NB4 (cell line): Measurements from ENCODE around the gene LOC101059915.

Experiments used
- POLR2A ChIP-seq: IDR thresholded peaks from 2 replicates; pipeline ENCODE4 v1.6.1; 2011; ENCODE audit warnings: mild to moderate bottlenecking; ENCODE audit not compliant: insufficient read length; ENCODE audit errors: extremely low read depth
- TF ChIP-seq, protein P1 (sequence below): IDR thresholded peaks from one replicate; pipeline ENCODE4 v1.5.1; 2012; ENCODE audit warnings: low read depth, low read length

DNA sequence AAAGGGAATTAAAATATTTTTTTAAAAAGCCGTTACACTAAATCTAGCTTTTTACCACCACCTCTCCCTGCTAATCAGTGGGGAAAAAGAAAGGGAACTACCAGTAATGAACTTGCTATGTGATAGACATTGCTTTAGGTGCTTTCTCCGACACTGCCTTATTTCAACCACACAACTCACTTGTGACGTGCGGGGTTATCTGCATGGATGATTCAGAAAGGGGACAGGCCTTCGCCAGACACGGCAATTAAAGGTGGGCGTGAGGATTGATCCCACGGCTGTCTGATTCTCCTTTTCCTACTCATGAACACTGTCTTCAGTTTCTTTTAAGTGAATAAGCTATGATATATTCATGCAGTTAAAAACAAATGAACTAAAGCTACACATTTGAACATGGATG is 48.2 kb upstream of the LOC101059915 start:
- TF ChIP-seq, protein P1, sequence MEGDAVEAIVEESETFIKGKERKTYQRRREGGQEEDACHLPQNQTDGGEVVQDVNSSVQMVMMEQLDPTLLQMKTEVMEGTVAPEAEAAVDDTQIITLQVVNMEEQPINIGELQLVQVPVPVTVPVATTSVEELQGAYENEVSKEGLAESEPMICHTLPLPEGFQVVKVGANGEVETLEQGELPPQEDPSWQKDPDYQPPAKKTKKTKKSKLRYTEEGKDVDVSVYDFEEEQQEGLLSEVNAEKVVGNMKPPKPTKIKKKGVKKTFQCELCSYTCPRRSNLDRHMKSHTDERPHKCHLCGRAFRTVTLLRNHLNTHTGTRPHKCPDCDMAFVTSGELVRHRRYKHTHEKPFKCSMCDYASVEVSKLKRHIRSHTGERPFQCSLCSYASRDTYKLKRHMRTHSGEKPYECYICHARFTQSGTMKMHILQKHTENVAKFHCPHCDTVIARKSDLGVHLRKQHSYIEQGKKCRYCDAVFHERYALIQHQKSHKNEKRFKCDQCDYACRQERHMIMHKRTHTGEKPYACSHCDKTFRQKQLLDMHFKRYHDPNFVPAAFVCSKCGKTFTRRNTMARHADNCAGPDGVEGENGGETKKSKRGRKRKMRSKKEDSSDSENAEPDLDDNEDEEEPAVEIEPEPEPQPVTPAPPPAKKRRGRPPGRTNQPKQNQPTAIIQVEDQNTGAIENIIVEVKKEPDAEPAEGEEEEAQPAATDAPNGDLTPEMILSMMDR = no peak
- no peak for TF ChIP-seq POLR2A
